NCI-H1048 (cell line): ENCODE measurements around the gene LAMB3.

Experiments used
- DNase-seq: peaks from one replicate; lab custom pipeline; 2025; lab: John Stamatoyannopoulos, UW

LAMB3 gene

GRCh38 chr1:209661071-209661470 is 8.8 kb upstream of the LAMB3 start:
- no peak for DNase-seq

- no peak for DNase-seq
These were observed 7.7 kb upstream of the LAMB3 start for GRCh38 chr1:209659909-209660308.

GRCh38 chr1:209657918-209658317 is 5.7 kb upstream of the LAMB3 start:
- DNase-seq = no peak

DNA sequence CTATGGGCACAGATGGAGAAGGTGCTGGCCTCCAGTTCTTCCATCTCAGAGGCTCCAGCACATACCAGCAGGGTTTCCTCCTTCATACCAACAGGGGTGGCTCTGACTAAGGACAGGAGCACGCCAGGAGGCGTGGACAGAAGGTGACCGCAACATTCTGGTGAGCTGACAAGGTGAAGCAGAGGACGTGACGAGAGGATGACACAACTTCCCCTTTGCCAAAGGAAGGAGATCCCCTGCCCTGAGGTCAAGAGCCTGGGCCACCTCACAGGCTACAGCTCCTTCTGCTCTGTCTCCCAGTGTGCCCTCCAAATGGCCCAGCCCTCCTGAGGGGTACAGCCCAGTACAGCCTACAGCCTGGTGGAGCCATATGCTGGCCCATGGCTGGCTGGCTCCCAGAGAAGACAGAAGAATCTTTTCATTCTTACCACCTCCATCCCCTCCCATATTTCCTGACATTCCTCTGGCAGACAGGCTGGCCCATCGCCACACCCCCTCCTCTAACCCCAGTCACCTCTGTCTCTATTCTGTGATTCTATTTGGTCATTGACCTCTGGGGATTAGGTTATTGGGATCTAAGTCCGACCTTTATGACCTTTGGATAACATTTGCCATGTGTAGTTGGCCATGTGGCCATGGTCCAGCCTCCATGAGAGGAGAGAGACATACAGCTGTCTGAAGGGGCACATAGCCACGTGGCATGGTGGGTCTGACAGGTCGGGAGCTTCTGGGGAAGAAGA is 5.1 kb upstream of the LAMB3 start:
- DNase-seq = no peak

DNA sequence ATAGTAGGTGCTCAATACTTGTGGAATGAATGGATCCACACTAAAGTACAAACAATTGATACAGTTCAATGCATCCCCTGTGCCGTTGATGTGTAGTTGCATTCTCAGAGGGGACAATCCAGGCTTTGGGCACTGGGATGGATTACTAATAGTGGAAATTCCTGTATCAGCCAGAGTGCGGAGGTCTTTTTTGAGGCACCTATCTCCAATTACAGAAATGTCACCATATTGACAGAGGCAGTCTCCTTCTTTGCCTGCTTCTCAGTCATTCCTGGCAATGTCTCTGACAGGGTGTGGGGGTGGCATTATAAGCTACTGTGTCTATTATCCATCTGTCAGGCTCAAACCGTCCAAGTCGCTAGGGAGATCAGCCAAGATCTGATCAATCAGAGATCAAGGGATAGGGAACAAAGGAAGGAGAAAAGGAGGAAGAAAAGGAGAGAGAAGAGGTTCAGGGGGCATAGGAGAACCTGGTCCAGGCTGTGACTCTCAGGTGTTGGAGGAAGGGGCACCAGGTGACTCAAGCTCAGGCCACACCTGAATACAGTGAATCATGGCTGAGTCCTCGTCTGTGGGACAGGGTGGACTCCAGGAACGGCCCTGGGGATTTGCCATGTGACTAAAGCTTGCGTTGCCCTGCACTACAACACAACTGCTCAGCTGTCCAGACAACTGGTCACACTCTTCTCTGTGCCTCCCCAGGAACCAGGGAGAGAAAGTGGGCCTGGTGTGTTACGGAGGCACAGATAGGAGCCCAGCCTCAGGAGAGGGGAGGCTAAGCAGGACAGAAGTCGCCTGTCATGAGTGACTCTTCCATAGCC is 3.4 kb upstream of the LAMB3 start:
- no peak for DNase-seq

- no peak for DNase-seq
These were observed 1.7 kb upstream of the LAMB3 start for GRCh38 chr1:209653915-209654351.

GRCh38 chr1:209652873-209653401 is 712 bp upstream of the LAMB3 start:
- peak; percentile 99 for DNase-seq

GRCh38 chr1:209651138-209651587 is 1.1 kb downstream of the LAMB3 start:
- DNase-seq = no peak

- DNase-seq = no peak
These were observed 1.8 kb downstream of the LAMB3 start for GRCh38 chr1:209650454-209650853.

DNA sequence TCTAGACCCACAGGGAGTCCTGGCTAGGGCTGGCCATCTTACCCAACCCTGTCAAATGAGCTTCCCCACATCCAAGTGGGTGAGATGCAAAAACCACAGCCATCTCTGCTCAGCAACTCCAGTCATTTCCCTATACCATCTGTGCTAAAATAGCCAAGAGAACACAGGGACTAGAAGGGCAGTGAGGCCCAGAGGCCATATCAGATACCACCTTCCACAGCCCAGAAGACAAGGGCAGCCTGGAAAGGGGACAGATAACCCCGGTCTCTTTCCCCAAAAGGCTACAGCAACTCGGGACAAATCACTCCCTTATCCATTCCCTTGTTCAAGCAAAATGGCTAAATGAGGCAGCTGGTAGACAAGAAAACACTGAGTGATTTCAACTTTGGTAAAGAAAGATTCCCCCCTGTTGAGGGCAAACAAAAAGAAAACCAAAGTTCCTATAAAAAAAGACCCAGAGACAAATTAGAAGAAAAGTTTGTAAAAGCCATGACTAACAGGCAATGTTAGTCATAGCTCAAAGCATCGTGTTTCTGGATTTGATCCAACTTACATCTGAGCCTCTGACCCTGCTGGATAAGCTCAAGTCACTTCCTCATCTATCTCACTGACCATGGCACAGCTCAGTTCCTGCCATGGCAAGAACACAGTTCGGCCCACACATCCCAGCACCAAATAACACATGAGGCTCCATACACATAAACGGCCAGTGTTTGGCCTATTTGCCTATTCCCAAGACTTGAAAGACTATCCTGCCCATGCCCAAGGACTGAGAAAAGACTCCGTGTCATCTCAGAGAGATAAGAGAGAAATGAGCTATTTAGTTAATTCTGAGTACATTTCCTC is 3.1 kb downstream of the LAMB3 start:
- DNase-seq = no peak

GRCh38 chr1:209648346-209648745 is 3.9 kb downstream of the LAMB3 start:
- no peak for DNase-seq

DNA sequence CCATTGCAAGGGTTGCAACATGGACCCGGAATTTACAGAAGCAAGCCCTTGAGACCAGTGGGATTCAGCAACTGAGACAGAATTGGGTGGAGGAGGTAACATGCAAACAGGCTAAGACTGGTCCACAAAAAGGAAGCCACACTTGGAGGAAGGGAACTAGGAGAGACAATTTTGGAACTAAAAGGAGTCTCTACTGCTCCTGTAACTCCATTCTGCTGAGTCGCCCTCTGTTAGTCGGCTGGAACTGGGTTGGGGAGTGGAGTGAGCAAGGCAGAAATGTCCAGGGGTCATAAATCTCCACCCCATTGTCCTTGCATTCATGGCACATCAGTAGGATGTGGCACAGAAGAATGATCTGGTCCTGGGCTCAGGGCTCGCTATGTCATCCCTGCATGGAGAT is 5.1 kb downstream of the LAMB3 start:
- no peak for DNase-seq

- DNase-seq = no peak
These were observed 5.7 kb downstream of the LAMB3 start for GRCh38 chr1:209646558-209646957.

DNA sequence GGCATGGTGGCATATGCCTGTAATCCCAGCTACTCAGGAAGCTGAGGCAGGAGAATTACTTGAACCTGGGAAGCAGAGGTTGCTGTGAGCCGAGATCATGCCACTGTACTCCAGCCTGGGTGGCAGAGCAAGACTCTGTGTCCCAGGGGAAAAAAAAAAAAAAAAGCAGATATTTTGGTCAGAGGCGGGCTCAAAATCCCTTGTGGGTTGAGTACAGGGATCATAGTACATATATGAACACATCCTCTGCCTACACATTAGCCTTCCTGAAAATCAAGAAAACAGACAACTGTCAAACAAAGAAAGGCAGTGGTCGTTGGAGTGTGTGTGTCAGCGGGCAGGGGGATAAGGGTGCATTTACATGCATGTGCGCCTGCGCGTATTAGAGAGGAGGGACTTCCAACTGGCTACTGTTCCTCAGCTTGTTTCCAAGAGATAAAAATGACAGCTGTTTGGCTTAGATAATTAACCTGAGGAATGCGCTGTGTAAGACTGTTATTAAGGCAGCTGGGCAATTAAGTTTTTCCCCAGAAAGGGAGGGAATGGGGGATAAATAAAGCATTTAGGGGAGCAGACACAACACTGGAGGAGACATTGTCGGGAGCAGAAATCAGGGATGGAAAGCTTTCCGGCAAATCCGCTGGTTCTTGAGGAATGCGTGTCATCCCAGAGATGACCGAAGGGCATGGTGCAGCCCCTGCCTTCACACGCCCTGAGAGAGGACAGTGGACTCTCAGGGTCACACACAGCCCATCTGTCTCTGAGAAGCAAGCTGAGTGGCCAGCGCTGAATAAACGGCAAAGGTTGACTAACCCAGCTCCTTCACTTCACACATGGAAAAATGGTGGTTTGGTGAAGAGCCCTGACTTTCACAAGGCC is 6.4 kb downstream of the LAMB3 start:
- no peak for DNase-seq

- DNase-seq = no peak
These were observed 8.8 kb downstream of the LAMB3 start for GRCh38 chr1:209643285-209644020.

- DNase-seq = no peak
These were observed 9.4 kb downstream of the LAMB3 start for GRCh38 chr1:209642816-209643215.

- no peak for DNase-seq
These were observed 10.4 kb downstream of the LAMB3 start for GRCh38 chr1:209641832-209642172.

DNA sequence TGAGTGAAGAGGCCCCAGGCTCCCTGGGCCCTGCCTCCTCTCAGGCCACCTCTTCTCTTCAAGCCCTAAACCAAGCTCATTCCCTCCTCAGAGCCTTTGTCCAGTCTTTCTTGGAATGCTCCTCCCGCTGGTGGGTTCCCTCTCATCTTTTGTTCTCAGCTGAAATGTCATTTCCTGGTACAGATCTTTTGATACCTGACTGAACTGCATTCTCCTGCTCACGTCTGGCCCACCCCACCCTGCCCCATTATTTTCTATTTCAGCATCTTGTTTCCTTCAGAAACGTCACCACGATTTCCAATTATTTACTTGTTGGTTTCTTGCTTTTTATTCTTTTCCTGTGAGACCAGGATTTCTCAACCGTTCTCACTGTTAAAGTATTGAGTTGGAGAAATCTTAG is 16.4 kb downstream of the LAMB3 start:
- no peak for DNase-seq

DNA sequence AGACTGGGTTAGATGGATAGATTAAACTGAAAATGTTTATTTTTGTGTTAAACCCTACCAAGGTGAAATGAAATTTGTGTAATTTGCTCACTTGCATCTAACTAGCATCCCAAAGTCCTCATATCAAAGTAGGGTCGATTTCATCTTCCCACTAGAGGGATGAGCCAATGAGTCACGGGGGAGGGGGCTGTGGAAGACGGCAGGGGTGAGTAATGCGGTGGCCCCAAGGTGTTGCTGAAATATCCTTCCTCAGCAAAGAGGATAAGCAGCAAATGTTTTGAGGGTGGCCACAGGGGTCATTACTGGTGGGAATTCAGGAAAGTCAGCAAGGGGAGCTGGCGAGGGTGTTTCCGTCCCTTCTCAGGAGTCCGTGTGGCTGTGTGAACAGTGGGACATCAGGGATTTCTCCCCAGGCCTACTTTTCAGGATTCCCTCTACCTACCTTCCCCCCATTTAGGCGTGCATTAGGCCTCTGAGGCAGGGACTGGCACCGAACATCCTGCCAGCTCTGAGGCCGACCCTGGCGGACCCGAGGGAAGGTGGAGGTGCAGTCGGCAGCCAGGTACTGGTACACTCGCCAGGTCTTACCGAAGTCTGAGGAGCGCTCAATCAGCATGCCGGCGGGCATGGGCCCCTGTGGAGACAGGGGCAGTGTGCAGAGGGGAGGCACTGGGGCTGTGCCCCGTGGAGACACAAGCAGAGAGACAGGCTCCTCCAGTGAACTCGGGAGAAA is 18.1 kb downstream of the LAMB3 start:
- DNase-seq = no peak
